SH-SY5Y (cell line): ENCODE measurements around the gene TMEM217.

Experiments used
- GATA2 ChIP-seq: IDR thresholded peaks from 2 replicates; pipeline ENCODE4 v1.6.1; 2011; ENCODE audit warnings: mild to moderate bottlenecking, low read depth, low read length
- GATA3 ChIP-seq: IDR thresholded peaks from 2 replicates; pipeline ENCODE4 v1.6.1; 2011; ENCODE audit warnings: low read depth, mild to moderate bottlenecking, low read length, moderate library complexity

Gene TMEM217

GRCh38 chr6:37285861-37286311 lies 27.9 kb upstream of the TMEM217 start:
- TF ChIP-seq GATA3 (no peak), GATA2 (no peak)

- TF ChIP-seq GATA2 (no peak), GATA3 (no peak)
Measured at GRCh38 chr6:37284781-37285180, 26.8 kb upstream of the TMEM217 start.

GRCh38 chr6:37283671-37284151 lies 25.8 kb upstream of the TMEM217 start:
- TF ChIP-seq GATA3 (no peak), GATA2 (no peak)

GRCh38 chr6:37283268-37283667 lies 25.3 kb upstream of the TMEM217 start:
- TF ChIP-seq GATA2: no peak
- no peak for TF ChIP-seq GATA3

GRCh38 chr6:37282371-37282770 lies 24.4 kb upstream of the TMEM217 start:
- TF ChIP-seq GATA3: no peak
- TF ChIP-seq GATA2: no peak

GRCh38 chr6:37280162-37280887 lies 22.4 kb upstream of the TMEM217 start:
- TF ChIP-seq GATA3 (no peak), GATA2 (no peak)

- TF ChIP-seq GATA2 (no peak), GATA3 (no peak)
Measured at GRCh38 chr6:37279366-37280134, 21.6 kb upstream of the TMEM217 start.

GRCh38 chr6:37277001-37277409 lies 19.1 kb upstream of the TMEM217 start:
- TF ChIP-seq GATA3: no peak
- TF ChIP-seq GATA2: no peak

- TF ChIP-seq GATA3: no peak
- TF ChIP-seq GATA2: no peak
Measured at GRCh38 chr6:37275350-37275749, 17.4 kb upstream of the TMEM217 start.

- no peak for TF ChIP-seq GATA2
- TF ChIP-seq GATA3: no peak
Measured at GRCh38 chr6:37273690-37274089, 15.7 kb upstream of the TMEM217 start.

- no peak for TF ChIP-seq GATA3
- no peak for TF ChIP-seq GATA2
Measured at GRCh38 chr6:37272834-37273566, 15.1 kb upstream of the TMEM217 start.

- TF ChIP-seq GATA3: no peak
Measured at GRCh38 chr6:37269105-37269504, 11.2 kb upstream of the TMEM217 start.

- TF ChIP-seq GATA3 (no peak), GATA2 (no peak)
Measured at GRCh38 chr6:37265860-37266259, 7.9 kb upstream of the TMEM217 start.

- TF ChIP-seq GATA2 (no peak), GATA3 (no peak)
Measured at GRCh38 chr6:37265001-37265400, 7.1 kb upstream of the TMEM217 start.
